CD14-positive monocyte (primary cell): ENCODE results near the gene PCDHGA12. TPM values are rescaled to one million over a fixed set of nuclear protein-coding genes. Genes with fewer than 3 reads are reported as not detected.
A peak's percentile ranks its signal among the peaks of the same experiment; 100 is the strongest.
"Not testable (repeated sequence)": the region's sequence is repeated elsewhere in the genome, so short reads cannot be mapped to it uniquely, and the experiment has no call there.

Experiments used
- DNase-seq, 3 donors: peaks; one replicate each; pipeline ENCODE4 v3.0.0-alpha.2; 2011 to 2022
- H2AFZ ChIP-seq: 2 replicates; pipeline ENCODE4 v1.6.0; 2012; ENCODE audit warnings: mild to moderate bottlenecking, low read depth, low read length, inconsistent platforms; ENCODE audit not compliant: insufficient read depth, poor library complexity, severe bottlenecking
- H3K27ac ChIP-seq, 2 donors: 1 replicate in 1 of 2; 2 replicates in 1 of 2; pipeline ENCODE4 v1.5.1; 2012 to 2013; ENCODE audit warnings: low read length in 2 of 2, control low read depth in 1 of 2, inconsistent platforms in 1 of 2, low read depth in 1 of 2, mild to moderate bottlenecking in 1 of 2
- H3K27me3 ChIP-seq, 2 donors: one replicate each; pipeline versions ENCODE4 v1.6.0 to v1.6.1; 2011 to 2013; ENCODE audit warnings: low read length in 2 of 2; ENCODE audit not compliant: control insufficient read depth in 2 of 2, insufficient read depth in 2 of 2
- H3K36me3 ChIP-seq, 2 donors: replicated peaks in 1 of 2; 1 replicate in 1 of 2; 2 replicates in 1 of 2; pipeline versions ENCODE4 v1.5.1 to v1.6.1; 2012 to 2013; ENCODE audit warnings: low read length in 2 of 2, control low read depth in 1 of 2, inconsistent platforms in 1 of 2, mild to moderate bottlenecking in 1 of 2; ENCODE audit not compliant: insufficient read depth in 2 of 2, control insufficient read depth in 1 of 2
- H3K4me1 ChIP-seq, 2 donors: 1 replicate in 1 of 2; 2 replicates in 1 of 2; pipeline versions ENCODE4 v1.5.1 to v1.6.1; 2012 to 2013; ENCODE audit warnings: low read length in 2 of 2, control low read depth in 1 of 2, inconsistent platforms in 1 of 2, mild to moderate bottlenecking in 1 of 2, moderate library complexity in 1 of 2; ENCODE audit not compliant: insufficient read depth in 2 of 2, control insufficient read depth in 1 of 2
- H3K4me2 ChIP-seq: replicated peaks from 2 replicates; pipeline ENCODE3; 2012; ENCODE audit warnings: low read length, moderate library complexity, mild to moderate bottlenecking; ENCODE audit not compliant: poor library complexity, severe bottlenecking; ENCODE audit errors: extremely low read depth
- H3K4me3 ChIP-seq, 3 experiments: fragments of 200-600 bp in 1 of 3; sonication (generic) in 1 of 3; replicated peaks in 1 of 3; 1 replicate in 2 of 3; 2 replicates in 1 of 3; pipeline ENCODE4 v1.5.1; 2011 to 2013; ENCODE audit warnings: low read length in 3 of 3, mild to moderate bottlenecking in 3 of 3, control low read depth in 2 of 3, low read depth in 2 of 3, inconsistent platforms in 1 of 3, moderate library complexity in 1 of 3
- H3K79me2 ChIP-seq: 2 replicates; pipeline ENCODE4 v1.6.0; 2012; ENCODE audit warnings: mild to moderate bottlenecking, control low read depth, inconsistent platforms, low read length, moderate library complexity; ENCODE audit not compliant: insufficient read depth
- H3K9ac ChIP-seq: 2 replicates; pipeline ENCODE4 v1.6.0; 2017; ENCODE audit warnings: low read length, mild to moderate bottlenecking; ENCODE audit not compliant: insufficient read depth, poor library complexity, severe bottlenecking
- H3K9me3 ChIP-seq, 2 donors: replicated peaks in 1 of 2; 1 replicate in 1 of 2; 2 replicates in 1 of 2; pipeline versions ENCODE4 v1.5.1 to v1.6.1; 2012 to 2013; ENCODE audit warnings: low read length in 2 of 2, control low read depth in 1 of 2; ENCODE audit not compliant: control insufficient read depth in 1 of 2, insufficient read depth in 1 of 2
- H4K20me1 ChIP-seq: 2 replicates; pipeline ENCODE4 v1.6.0; 2012; ENCODE audit warnings: mild to moderate bottlenecking, low read length, control low read depth, moderate library complexity; ENCODE audit not compliant: insufficient read depth
- H3K27ac Mint-ChIP-seq, 7 donors: one replicate each; pipeline ENCODE4 v1.8.0; 2020; ENCODE audit warnings: mild to moderate bottlenecking in 7 of 7, mixed read lengths in 7 of 7, moderate library complexity in 6 of 7, inconsistent platforms in 2 of 7
- H3K27me3 Mint-ChIP-seq, 3 donors: one replicate each; pipeline ENCODE4 v1.8.0; 2021 to 2022; ENCODE audit warnings: low read depth in 3 of 3, mild to moderate bottlenecking in 3 of 3, mixed read lengths in 3 of 3, moderate library complexity in 3 of 3, inconsistent platforms in 1 of 3
- H3K36me3 Mint-ChIP-seq, 2 donors: one replicate each; pipeline ENCODE4 v1.8.0; 2020; ENCODE audit warnings: mixed read lengths in 2 of 2, inconsistent platforms in 1 of 2, mild to moderate bottlenecking in 1 of 2
- H3K4me1 Mint-ChIP-seq: one replicate; pipeline ENCODE4 v1.8.0; 2020; ENCODE audit warnings: mild to moderate bottlenecking, mixed read lengths
- H3K4me3 Mint-ChIP-seq, 2 donors: one replicate each; pipeline ENCODE4 v1.8.0; 2020; ENCODE audit warnings: mild to moderate bottlenecking in 2 of 2, mixed read lengths in 2 of 2, moderate library complexity in 1 of 2
- H3K9me3 Mint-ChIP-seq, 7 donors: one replicate each; pipeline ENCODE4 v1.8.0; 2020 to 2022; ENCODE audit warnings: mixed read lengths in 7 of 7, mild to moderate bottlenecking in 6 of 7, moderate library complexity in 6 of 7, inconsistent platforms in 2 of 7
- CTCF ChIP-seq: fragments of 200-600 bp; IDR thresholded peaks from one replicate; pipeline ENCODE4 v1.8.0; 2022; ENCODE audit warnings: antibody characterized with exemption, mild to moderate bottlenecking
- WGBS: methylation state at CpG from one replicate; pipeline ENCODE4 v1.1.5; 2013; ENCODE audit warnings: missing lambda C conversion rate; ENCODE audit not compliant: insufficient coverage; 5-methylcytosine and 5-hydroxymethylcytosine counted together
- intact Hi-C, 2 donors: fragments of 100-400 bp; cut with micrococcal nuclease; formaldehyde crosslinking; loops; one replicate each; pipeline versions ENCODE4 v1.15.0 to v1.15.1; 2023
- polyA plus RNA-seq, 3 donors: library from polyadenylated mRNA; depleted of rRNA in 1 of 3; unstranded in 2 of 3; stranded (reverse) in 1 of 3; fragments of 300-500 nt in 2 of 3; fragments of >200 nt in 1 of 3; fragmentation: Illumina TruSeq in 2 of 3; gene quantifications; 1 replicate in 2 of 3; 2 replicates in 1 of 3; pipeline ENCODE4 v1.2.3, GENCODE V29; 2012 to 2021

The PCDHGA12 gene
- polyA plus RNA-seq, 3 donors = 0.01 TPM; not detected in 2

GRCh38 chr5:141415275-141415618 lies 15.1 kb upstream of the PCDHGA12 start:
- Histone ChIP-seq H3K27me3 (peaks cover 72 to 100% of the 10 kb centered on the region in 2 donors), H3K9me3 (peaks cover 25 to 54% of the 10 kb centered on the region in 2 donors), H3K4me1 (peaks cover 22% of the 10 kb centered on the region in 2 donors)
- H3K79me2 ChIP-seq, H3K9ac ChIP-seq, H3K4me2 ChIP-seq, H3K36me3 ChIP-seq, H3K27ac Mint-ChIP-seq, DNase-seq, H4K20me1 ChIP-seq, H3K4me3 ChIP-seq, H3K27ac ChIP-seq, H2AFZ ChIP-seq: not testable (repeated sequence)
- peak overlapping the region in 1 of 2 donors; percentile 80 for H3K4me3 Mint-ChIP-seq
- H3K27me3 Mint-ChIP-seq = peaks cover 78 to 84% (median 83%) of the 10 kb centered on the region in 3 donors
- H3K4me1 Mint-ChIP-seq = peaks cover 31% of the 10 kb centered on the region
- 27% methylated on average over 20 of the region's 24 CpGs for WGBS
- H3K36me3 Mint-ChIP-seq = peaks cover 16 to 27% of the 10 kb centered on the region in 2 donors
- intact Hi-C loops = loop anchor here in 1 of 2 donors (5.0 kb wide), 1 partner anchor 107 kb away; no protein-coding TSS in a partner anchor
- H3K9me3 Mint-ChIP-seq = peaks cover 15 to 61% (median 46%) of the 10 kb centered on the region in 7 donors

GRCh38 chr5:141417494-141418172 lies 12.7 kb upstream of the PCDHGA12 start, which contains the start of gene PCDHGB7:
Gene PCDHGB7 (plus strand): TSS chr5:141417677. CDS start chr5:141417860, 183 bp downstream.
- Mint-ChIP-seq H3K4me3 (peak within 1 kb of the TSS; percentile 84 to 93), H3K4me1 (peaks cover 47% of the 10 kb centered on the region), H3K9me3 (peaks cover 16 to 75% (median 58%) of the 10 kb centered on the region in 7 donors), H3K36me3 (peaks cover 16 to 39% of the 10 kb centered on the region in 2 donors), H3K27me3 (peaks cover 83 to 88% (median 88%) of the 10 kb centered on the region in 3 donors)
- TF ChIP-seq CTCF = peak; percentile 77
- not testable (repeated sequence) for H3K27ac Mint-ChIP-seq, H3K79me2 ChIP-seq, H3K27ac ChIP-seq, H3K9ac ChIP-seq, H4K20me1 ChIP-seq, H3K36me3 ChIP-seq
- H3K4me2 ChIP-seq = peak within 1 kb of the TSS; percentile 70
- 7% methylated on average over 40 of the region's 47 CpGs for WGBS
- intact Hi-C loops = loop anchor here in 1 of 2 donors (5.0 kb wide), 1 partner anchor 105 kb away; no protein-coding TSS in a partner anchor
- peak; percentile 56 to 69 (median 57) for DNase-seq
- H3K9me3 ChIP-seq = peaks cover 40 to 64% of the 10 kb centered on the region in 2 donors
- H3K4me3 ChIP-seq = peak within 1 kb of the TSS; percentile 20 to 74 (median 44)
- peaks cover 31 to 32% of the 10 kb centered on the region in 2 donors for H3K4me1 ChIP-seq
- H3K27me3 ChIP-seq = peaks cover 82 to 100% of the 10 kb centered on the region in 2 donors
- peak within 1 kb of the TSS; percentile 80 for H2AFZ ChIP-seq
